K562 (cell line): Measurements from ENCODE around the gene DCT. TPM values are rescaled to one million over a fixed set of nuclear protein-coding genes. Genes with fewer than 3 reads are reported as not detected.
A peak's percentile ranks its signal among the peaks of the same experiment; 100 is the strongest.

Experiments
- CREB3L1 ChIP-seq: fragments of 450-650 bp; IDR thresholded peaks from 2 replicates; pipeline ENCODE4 v1.6.1; 2014; ENCODE audit warnings: low read depth, mild to moderate bottlenecking, moderate library complexity, borderline replicate concordance
- FOXJ2 ChIP-seq: fragments of 200-800 bp; sonication (Bioruptor generic); IDR thresholded peaks from 2 replicates; pipeline ENCODE4 v1.6.1; 2016; ENCODE audit warnings: missing genetic modification characterization, missing compliant biosample characterization
- MEIS2 ChIP-seq: fragments of 450-650 bp; IDR thresholded peaks from 2 replicates; pipeline ENCODE4 v1.6.1; 2014; ENCODE audit warnings: mild to moderate bottlenecking; ENCODE audit not compliant: partially characterized antibody
- PBX2 ChIP-seq, 2 experiments: IDR thresholded peaks in 1 of 2; conservative IDR thresholded peaks in 1 of 2; 2 replicates each; pipeline ENCODE4 v1.6.1; 2016; ENCODE audit warnings: low read depth in 2 of 2, mild to moderate bottlenecking in 1 of 2, missing compliant biosample characterization in 1 of 2, missing genetic modification characterization in 1 of 2, moderate library complexity in 1 of 2
- PRPF4 ChIP-seq: fragments of 200-400 bp; formaldehyde crosslinking; IDR thresholded peaks from one replicate; pipeline ENCODE4 v1.6.1; 2017; ENCODE audit warnings: low read length, low read depth, mild to moderate bottlenecking; ENCODE audit not compliant: insufficient read depth, poor library complexity, severe bottlenecking
- SMAD4 ChIP-seq: fragments of 250-450 bp; sonication (Bioruptor Pico); conservative IDR thresholded peaks from 2 replicates; pipeline ENCODE4 v1.8.0; 2021; ENCODE audit warnings: inconsistent platforms, mild to moderate bottlenecking, moderate library complexity
- STAG1 ChIP-seq: sonication (generic); formaldehyde crosslinking; IDR thresholded peaks from 2 replicates; pipeline ENCODE4 v1.5.0; 2020; ENCODE audit warnings: missing genetic modification reagents, borderline replicate concordance
- ZNF639 ChIP-seq, 2 experiments: fragments of 200-800 bp in 1 of 2; sonication (Bioruptor generic) in 1 of 2; sonication (generic) in 1 of 2; formaldehyde crosslinking in 1 of 2; IDR thresholded peaks in 1 of 2; conservative IDR thresholded peaks in 1 of 2; 2 replicates each; pipeline versions ENCODE4 v1.5.0 to v1.6.1; 2016 to 2020; ENCODE audit warnings: missing compliant biosample characterization in 1 of 2, missing genetic modification characterization in 1 of 2, missing genetic modification reagents in 1 of 2
- polyA plus RNA-seq, 8 experiments: library from polyadenylated mRNA; depleted of rRNA in 4 of 8; stranded (reverse) in 5 of 8; unstranded in 3 of 8; fragments of >200 nt; fragmentation: Nextera tagmentation in 2 of 8; fragmentation: Illumina TruSeq in 1 of 8; extraction: Ambion mirVana in 2 of 8; extraction: Trizol in 1 of 8; gene quantifications; 2 replicates each; pipeline versions ENCODE4 v1.2.1 to v1.2.3, GENCODE V29; 2011 to 2014; ENCODE audit warnings: inconsistent platforms in 1 of 8, missing spikeins in 1 of 8
- total RNA-seq, 7 experiments: library from RNA; depleted of rRNA in 6 of 7; stranded (reverse); fragments of >200 nt in 6 of 7; fragmentation: Illumina TruSeq in 2 of 7; extraction: Trizol in 2 of 7; gene quantifications; 2 replicates each; pipeline versions ENCODE4 v1.2.1 to v1.2.3, GENCODE V29; 2011 to 2021; ENCODE audit warnings: low replicate concordance in 1 of 7

Gene DCT
- total and polyA plus RNA-seq, 9 of the 15 experiments (the other 6 are each of a cell fraction or from before 2014, with no cell fraction given): 0.11 to 0.83 (median 0.57) TPM

- peak; percentile 46 for TF ChIP-seq PBX2 (CRISPR knock-in tag; IDR thresholded peaks at IDR 0.05; ENCODE audit: low read depth)
- peak; percentile 97 for TF ChIP-seq PBX2 (tag; conservative IDR thresholded peaks at IDR 0.05; ENCODE audit: low read depth)
- TF ChIP-seq MEIS2: peak; percentile 96
- TF ChIP-seq ZNF639 (CRISPR knock-in tag; conservative IDR thresholded peaks at IDR 0.05 in 1 of 2, IDR thresholded peaks at IDR 0.05 in 1 of 2): 0 out of 4 replicates have a peak, but pooled peaks of 1 of the 2 experiments have one; percentile 33
- no peak for TF ChIP-seq FOXJ2 (tag)
- TF ChIP-seq PRPF4: no peak
- TF ChIP-seq STAG1 (CRISPR knock-in tag): no peak
- no peak for TF ChIP-seq SMAD4
- TF ChIP-seq CREB3L1: no peak
Observed at GRCh38 chr13:94389604-94390351, 89.7 kb downstream of the DCT start (continued).
